NOMO-1 treated with DMSO at 0.1 percent for 48 hours (cell line): ENCODE measurements around the gene SORBS1.
"Not testable (repeated sequence)": the region's sequence is repeated elsewhere in the genome, so short reads cannot be mapped to it uniquely, and the experiment has no call there.

ENCODE experiments used
- DNase-seq: peaks from one replicate; lab custom pipeline; 2025; ENCODE audit not compliant: unreplicated experiment; lab: John Stamatoyannopoulos, UW

The SORBS1 gene

GRCh38 chr10:95496246-95496911, 64.8 kb downstream of the SORBS1 start:
- no peak for DNase-seq

GRCh38 chr10:95493862-95494261, 67.3 kb downstream of the SORBS1 start:
- DNase-seq = no peak

DNA sequence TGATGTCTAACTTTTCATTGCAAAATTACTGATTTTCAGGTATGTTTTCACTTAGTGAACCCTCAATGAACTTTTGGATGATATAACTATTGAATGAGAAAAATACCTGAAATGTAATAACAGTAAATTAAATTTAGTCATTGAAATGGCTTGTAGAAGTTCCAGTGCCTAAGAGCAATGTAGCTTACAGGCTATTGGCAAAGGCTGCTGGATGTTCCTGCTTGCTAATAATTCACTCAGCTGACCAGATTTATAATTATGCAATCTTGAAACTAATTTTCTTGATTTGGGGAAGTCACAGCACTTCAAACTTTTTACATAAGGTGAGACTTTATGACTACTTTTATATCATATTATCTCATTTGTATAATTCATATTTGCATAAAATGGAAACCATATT, 73.2 kb downstream of the SORBS1 start:
- peak; percentile 28 for DNase-seq

DNA sequence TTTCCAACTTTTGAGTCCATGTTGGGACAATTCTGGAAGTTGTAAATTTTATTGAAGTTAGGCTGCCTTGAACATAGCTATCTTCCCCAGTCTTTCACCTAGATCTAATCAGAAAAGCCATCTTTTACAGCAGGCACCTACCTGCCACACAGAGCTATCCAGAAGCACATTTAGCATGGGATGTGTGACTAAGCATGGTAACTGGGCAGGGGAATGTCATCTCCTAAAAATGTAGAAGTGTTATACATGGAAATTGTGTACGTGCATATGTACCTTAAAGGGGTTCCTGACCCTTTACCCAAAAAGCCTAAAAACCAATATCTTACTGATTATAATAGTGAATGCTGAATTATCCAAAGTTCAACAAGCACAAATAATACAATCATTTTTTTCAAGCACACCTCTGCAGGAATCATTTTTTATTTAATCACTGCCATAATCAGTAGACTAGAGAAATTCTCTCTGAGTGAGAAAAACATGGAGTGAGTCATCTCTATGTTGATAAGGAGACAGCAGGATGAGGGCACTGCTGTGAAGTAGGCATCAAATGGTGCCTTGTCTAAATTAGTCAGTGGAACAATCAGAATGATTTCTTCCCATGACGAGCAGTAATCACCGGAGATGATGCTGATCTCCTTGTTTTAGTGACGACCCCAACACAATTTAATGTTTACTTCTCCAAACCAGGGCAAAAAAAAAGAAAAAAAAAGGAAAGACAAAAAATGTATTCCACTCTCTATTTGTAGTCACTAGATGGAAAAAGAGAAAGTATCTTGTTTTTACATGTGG, 75.9 kb downstream of the SORBS1 start:
- DNase-seq = no peak

GRCh38 chr10:95482501-95483233, 78.5 kb downstream of the SORBS1 start:
- no peak for DNase-seq

GRCh38 chr10:95480901-95481491, 80.2 kb downstream of the SORBS1 start:
- no peak for DNase-seq

DNA sequence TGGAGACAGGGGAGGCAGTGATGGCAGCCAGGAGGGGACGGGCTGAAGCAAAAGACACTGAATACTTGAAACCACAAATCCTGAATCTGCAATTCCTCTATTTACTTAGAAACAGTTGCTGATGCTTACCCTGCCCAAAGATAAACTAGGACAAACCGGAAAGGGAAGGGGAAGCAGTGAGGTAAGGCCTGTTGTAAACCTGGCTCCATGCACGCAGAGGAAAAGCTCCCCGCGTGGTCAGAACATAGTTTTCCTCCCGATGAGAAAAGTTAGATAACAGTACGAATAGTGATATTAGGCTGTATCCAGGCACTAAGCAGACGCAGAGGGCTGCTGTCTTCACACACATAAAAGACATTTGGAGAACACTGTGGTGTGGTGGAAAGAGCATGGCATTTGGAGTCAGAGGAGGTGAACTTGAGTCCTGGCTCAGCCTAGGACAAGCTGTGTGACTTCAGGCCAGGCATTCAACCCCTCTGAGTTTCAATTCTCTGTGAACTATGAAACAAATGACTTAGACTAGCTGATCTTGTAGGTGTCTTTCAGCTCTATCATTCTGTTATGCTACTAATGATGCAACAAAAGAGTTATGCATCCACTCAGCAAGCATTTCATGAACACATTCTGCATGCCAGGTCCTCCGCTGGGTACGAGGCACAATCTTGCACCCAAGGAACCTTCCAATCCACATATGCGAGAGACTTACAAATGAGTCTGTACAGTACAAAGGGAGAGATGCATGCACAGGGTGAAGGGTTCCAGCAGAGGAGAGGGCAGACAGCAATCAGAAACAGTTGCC, 80.9 kb downstream of the SORBS1 start:
- DNase-seq = no peak

GRCh38 chr10:95478935-95479334, 82.2 kb downstream of the SORBS1 start:
- no peak for DNase-seq

GRCh38 chr10:95478185-95478584, 83.0 kb downstream of the SORBS1 start:
- no peak for DNase-seq

GRCh38 chr10:95477175-95477520, 84.0 kb downstream of the SORBS1 start:
- no peak for DNase-seq

DNA sequence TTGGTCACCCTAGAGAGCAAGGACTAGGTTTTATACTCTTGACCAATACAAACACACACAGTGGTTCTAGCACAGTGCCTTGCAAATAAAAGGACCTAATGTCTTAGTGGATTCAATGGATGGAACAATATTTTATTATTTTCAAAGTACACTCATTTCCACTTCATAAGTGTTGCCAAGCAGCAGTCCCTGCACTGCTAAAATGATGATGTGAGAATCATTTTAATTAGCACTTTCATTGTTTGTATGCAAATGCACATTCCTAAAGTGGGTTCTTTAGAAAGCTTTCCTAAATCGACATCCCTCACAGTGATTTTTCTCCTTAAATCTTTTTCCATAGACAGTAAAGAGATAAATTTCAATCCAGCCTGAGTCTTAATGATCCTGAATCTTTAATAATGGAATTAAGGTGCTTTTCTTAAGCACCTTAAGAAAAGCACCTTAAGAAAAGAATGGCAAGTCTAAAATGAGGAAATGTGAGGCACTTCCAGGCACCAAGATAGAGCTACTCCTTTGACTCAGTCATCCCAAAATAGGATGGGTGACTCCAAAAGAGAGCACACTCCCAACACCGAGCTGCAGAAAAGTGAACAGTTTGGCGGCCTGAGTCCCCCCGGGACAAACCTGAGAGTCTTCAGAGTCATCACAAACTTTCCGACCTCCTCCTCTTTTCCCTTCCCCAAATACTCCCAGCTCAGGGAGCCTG, 84.5 kb downstream of the SORBS1 start:
- DNase-seq = no peak

GRCh38 chr10:95475827-95476468, 85.2 kb downstream of the SORBS1 start:
- DNase-seq = no peak

- no peak for DNase-seq
Measured at GRCh38 chr10:95475003-95475383, 86.2 kb downstream of the SORBS1 start.

- DNase-seq = no peak
Measured at GRCh38 chr10:95474228-95475002, 86.8 kb downstream of the SORBS1 start.

DNA sequence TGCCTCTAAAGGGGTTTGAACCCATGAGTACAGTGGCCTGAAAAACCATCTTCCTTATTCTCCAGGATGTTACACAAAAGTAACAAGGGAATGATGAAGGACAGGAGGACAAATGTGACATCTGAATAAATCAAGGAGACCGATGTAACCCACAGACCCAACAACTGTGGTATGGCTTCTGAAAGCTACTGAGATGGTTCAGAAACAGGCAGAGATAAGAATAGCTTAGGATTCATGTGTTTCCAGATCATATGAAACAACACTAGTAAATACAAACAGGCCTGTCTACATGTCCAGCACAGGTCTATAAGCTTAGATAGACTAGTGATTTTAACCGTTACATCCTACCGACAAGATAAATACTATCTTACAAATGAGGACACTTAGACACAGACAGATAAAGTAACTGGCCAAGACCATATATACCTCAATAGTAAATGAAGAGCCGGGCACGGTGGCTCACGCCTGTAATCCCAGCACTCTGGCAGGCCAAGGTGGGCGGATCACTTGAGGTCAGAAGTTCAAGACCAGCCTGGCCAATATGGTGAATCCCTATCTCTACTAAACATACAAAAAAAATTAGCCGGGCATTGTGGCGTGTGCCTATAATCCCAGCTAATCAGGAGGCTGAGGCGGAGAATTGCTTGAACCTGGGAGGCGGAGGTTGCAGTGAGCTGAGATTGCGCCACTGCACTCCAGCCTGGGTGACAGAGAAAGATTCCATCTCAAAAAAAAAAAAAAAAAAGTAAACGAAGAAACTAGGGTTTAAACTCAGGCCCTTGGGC, 88.7 kb downstream of the SORBS1 start:
- DNase-seq = no peak

DNA sequence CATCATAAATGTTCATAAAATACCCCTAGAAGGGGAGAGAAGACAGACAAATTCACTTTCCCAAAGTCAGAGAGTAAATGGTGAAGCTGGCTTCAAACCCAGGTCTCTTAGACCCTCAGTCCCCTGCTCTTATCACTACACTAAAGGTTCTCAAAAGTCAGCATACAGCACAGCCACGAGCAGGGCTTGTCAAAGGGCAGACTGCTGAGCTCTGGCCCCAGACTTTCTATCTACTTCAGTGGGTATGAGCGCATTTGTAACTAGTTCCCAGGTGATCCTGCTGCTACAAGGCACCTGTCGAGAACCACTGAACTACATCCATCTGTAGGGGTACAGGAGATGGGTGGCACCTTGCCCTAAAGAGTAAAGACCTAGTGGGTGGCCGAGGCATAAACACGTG, 91.5 kb downstream of the SORBS1 start:
- no peak for DNase-seq

DNA sequence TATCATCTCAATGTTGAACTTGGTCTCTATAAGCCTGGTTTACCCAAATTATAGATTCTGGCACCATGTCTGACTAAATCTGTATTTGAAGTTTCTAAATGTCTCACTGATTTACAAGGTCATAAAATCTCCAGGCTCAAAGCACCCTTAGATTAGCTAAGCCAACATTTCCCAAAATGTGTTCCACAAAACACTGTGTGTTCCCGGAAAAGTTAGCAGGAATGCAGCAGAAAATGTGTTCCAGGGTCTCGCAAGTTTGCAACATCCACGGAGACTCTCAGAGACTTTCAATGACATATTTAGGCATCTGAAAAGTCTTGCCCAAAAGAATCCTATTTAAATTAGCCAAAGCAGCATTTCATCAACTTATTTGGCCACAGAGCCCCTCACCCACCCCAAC, 91.9 kb downstream of the SORBS1 start:
- DNase-seq = no peak

GRCh38 chr10:95467642-95468041, 93.5 kb downstream of the SORBS1 start:
- DNase-seq = not testable (repeated sequence)
